ENCODE data around the gene RPL11.
A peak's percentile ranks its signal among the peaks of the same experiment; 100 is the strongest.
"Not testable (repeated sequence)": the region's sequence is repeated elsewhere in the genome, so short reads cannot be mapped to it uniquely, and the experiment has no call there.

Gene RPL11

DNA sequence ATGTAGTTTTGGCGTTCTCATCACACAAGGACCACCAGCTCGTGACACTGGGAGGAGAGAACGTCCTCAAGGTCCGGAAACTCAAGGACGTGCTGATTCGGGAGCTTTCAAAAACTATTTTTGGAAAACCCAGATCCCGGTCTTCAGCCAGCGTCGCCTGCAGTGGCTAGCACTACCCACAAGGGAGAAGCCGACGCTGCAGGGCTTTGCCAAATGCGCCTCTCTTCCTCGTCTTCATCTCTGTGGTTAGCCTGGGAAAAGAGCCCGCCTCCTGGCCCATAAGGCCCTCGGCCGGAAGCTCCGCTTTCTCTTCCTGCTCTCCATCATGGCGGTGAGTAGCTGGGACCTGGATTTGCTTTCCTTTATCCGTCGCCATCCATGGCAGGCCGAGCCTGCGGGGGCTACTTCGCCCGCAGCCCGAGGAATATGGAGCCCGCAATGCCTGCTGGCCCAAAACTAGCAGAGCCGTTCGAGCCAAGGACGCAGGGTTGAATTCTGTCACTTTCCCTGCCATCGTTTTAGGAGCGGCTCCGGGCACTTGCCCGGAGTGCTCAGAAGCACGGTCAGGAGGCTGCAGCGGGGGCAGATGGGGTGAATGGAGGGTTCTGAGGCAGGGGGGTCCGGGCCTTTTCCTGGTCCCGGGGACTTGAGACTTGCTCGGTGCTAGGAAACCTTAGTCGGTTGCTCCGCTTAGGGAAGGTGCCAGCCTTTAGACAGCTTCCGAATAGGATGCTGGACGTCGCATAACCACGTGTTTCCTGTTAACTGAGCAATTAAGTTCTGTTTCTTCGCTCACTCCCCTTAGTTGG, at the start of gene RPL11:
RPL11 (plus strand) TSS at position 308 of the 809 bp plus-strand sequence; CDS start at position 326, 18 bp downstream.
- DNase-seq (ENCODE audit: low read depth in 2 of 2) = peak; percentile 82

DNA sequence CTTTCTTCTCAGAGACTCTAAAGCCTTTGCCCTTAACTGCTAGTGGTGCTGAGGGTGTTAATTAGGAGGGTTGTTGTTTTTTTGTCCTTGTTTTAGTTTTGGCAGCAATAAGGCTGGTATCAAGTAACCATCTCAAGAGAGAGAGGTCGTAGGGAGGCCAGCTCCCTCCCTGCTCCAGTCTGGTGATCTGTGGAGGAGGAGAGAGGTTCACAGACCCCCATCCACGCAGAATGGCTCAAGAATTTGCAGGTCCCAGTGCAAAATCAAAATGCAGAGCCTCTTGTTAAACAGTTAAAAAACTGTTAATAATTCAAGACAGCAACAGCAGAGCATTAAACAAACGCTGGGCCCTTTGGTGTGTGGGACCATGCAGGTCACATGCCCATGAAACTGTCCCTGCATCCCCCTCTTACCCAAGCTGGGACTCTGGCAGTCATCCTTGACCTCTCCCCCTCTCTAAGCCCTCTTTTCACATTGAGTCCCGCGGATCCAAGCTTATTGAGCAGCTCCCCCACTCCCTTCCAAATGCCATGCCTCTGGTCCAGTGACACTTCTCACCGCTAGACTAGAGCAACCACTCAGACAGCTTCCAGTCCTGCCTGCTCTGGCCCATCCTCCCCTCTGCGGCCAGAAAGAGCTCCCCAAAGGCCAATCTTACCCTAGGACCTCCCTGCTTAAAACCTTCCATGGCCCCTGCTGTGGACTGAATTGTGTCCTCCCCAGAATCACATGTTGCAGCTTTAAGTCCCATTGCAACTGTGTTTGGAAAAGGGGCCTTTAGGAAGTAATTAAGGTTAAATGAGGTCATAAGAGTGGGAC, 47.7 kb upstream of the RPL11 start:
- DNase-seq (ENCODE audit: low read depth in 2 of 2) = no peak

DNA sequence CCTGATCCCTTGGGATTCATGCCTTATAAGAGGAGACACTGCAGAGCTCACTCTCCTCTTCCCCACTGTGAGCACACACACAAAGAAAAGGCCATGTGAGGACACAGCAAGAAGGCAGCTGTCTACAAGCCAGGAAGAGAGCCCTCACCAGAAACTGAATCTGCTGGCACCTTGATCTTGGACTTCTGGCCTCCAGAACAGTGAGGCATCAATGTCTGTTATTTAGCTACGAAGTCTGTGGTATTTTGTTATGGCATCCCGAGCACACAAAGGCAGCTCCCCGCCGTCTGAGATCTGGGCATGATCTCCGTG, 47.1 kb upstream of the RPL11 start:
- no peak for DNase-seq (ENCODE audit: low read depth in 2 of 2)

DNA sequence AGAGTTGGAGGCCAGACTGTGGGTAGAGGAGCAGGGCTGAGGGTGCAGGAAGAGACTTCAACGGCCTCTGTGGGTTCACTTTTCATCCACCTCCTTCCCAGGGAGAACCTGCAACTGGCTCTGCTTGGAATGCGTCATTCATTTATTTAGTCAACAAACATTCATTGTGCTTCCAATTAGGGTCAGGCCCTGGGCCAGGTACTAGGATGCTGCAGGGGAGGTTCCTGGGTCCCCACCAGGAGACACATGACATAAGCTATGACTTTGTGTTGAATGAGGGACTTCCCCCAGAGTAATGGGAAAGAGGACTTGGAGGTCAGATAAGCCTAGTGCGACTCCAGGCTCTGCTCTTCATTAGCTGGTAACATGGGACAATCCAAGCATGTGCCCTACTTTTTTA, 46.3 kb upstream of the RPL11 start:
- DNase-seq (ENCODE audit: low read depth in 2 of 2) = no peak

DNA sequence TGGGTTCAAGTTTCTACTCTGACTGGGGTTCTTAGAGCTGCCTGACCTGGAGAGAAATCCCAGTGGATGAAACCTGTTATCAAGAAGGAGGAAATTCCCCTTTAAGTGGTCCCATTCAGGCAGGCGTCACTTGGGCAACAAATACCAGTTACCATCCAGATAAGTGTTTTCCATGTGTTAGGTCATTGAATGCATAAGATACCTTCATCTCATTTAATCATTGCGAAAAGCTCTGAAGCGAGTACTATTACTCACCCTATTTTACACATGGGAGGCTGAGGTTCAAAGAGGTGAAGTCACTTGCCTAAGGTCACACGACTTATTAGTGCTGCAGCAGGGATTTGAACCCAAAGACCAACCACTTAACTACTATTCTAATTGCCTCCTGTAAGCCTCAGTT, 45.5 kb upstream of the RPL11 start:
- no peak for DNase-seq (ENCODE audit: low read depth in 2 of 2)

DNA sequence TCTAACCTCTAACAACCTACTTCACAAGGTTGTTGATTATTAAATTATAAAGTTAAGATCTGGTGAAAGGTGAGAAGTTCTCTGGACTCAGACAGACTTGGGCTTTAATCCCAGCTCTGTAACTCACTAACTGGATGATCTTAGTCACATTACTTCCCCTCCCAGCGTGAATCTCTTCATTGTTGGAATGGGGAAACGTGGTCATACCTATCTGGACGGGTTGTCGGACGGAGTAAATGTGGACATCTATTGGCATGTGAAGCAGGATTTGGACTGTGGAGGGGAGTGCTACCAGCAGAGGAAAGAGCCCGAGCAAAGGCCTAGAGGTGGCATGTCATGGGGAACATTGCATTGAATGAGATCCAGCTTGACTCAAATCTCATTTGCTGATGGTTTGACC, 45.1 kb upstream of the RPL11 start:
- no peak for DNase-seq (ENCODE audit: low read depth in 2 of 2)

DNA sequence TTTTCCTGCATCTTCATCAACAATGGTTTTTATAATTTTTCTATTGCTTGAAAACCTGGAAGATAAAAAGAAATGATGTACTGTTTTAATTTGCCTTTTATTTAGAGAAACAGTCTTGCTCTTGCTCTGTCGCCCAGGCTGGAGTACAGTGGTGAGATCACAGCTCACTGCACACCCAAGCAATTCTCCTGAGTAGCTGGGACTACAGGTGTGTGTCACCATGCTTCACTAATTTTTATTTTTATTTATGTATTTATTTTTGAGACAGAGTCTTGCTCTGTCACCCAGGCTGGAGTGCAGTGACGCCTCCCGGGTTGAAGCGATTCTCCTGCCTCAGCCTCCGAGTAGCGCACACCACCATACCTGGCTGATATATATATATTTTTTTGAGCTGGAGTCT, 43.0 kb upstream of the RPL11 start:
- DNase-seq (ENCODE audit: low read depth in 2 of 2) = no peak

DNA sequence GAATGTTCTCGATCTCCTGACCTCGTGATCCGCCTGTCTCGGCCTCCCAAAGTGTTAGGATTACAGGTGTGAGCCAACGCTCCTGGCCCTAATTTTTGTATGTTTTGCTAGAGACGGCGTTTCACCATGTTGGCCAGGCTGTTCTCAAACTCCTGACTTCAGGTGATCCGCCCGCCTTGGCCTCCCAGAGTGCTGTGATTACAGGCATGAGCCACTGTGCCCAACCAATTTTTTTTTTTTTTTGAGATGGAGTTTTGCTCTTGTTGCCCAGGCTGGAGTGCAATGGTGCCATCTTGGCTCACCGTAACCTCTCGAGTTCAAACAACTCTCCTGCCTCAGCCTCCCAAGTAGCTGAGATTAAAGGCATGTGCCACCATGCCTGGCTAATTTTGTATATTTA, 42.4 kb upstream of the RPL11 start:
- DNase-seq (ENCODE audit: low read depth in 2 of 2) = not testable (repeated sequence)

DNA sequence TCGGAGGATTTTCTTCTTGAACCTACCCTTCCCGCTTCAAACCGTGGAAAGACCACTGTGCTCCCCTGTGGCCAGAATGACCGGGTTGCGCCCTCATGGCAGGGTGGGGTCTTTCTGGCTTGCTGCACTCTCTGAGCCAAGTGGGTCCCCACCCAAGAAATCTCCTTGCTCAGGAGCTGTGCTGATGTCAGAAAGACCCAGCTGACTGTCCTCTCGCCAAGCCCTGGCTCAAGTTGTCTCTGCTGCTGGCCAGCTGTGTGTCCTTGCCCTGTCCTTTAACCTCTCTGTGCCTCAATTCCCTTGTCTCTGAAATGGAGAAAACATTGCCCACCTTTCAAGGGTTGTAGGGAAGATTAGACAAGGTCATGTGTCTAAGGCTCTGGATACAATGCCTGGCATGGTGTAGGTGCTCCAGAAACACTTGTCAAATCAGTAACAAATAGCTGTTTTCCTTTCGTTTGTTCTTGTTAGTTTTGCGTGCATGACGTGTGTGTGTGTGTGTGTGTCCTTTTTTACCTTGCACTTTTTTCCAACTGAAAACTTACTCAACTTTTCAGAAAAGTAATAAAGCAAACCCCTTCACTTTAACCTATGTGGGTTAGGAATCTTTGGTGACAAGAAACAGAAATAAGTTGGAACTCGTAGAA, 41.1 kb upstream of the RPL11 start:
- no peak for DNase-seq (ENCODE audit: low read depth in 2 of 2)

DNA sequence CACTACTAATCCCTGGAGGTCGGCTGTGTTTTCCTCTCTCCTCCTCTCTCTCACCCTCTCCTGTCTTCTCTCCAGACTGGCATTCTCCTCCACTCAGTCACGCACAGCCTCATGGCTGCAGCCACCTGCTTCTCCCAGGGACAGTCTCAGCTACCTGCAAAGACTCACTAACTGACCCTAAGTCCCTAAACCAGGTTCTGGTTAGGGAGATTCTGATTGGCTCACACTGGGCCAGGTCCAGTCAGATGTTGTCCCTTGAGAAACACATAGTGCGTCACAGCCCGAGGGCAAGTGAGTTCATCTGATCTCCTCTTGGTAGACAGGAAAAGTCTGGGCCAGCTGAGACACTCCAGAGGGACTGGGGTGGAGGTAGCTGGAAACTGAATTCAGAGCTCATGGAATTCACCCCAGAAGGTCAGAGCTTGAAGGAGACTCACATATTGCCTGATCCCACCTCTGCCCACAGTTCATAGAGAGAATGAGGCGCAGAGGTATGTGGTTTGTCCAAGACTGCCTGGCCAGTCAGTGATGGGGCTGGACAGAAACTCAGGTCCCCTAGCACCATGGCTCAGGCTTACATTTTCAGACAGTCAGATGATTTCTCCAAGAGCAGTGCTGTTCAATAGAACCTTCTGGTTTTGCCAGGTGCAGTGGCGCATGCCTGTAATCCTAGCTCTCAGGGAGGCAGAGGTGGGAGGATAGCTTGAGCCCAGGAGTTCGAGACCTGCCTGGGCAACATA, 40.4 kb upstream of the RPL11 start:
- DNase-seq (ENCODE audit: low read depth in 2 of 2) = no peak

DNA sequence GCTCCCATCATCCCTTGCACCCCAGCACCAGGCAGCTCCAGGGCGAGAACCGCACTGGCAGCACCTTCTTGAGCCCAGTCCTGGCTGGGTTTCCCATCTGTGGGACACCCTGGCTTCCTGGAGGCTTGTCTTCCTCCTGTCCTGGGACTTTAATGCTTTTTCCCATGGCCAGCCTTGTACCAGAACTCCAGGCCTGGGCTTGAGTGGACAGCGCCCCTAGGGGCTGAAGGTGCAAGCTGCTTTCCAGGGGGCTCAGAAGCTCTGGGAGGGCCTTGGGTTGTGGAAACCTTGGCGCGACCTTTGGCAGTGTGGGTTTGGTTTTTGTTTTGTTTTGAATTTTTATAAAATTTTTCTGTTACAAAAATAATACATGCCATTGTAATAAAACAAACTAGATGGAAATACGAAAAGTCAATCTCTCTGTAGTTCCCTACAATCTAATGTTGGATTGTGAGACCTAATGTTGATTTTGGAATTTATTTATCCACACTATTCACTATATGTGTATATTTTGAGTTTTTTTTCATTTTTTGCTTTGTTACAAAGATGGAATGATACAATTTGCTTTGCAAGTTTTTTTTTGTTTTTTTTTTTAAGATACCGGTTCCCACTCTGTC, 33.8 kb upstream of the RPL11 start:
- DNase-seq (ENCODE audit: low read depth in 2 of 2) = peak; percentile 19 to 31

DNA sequence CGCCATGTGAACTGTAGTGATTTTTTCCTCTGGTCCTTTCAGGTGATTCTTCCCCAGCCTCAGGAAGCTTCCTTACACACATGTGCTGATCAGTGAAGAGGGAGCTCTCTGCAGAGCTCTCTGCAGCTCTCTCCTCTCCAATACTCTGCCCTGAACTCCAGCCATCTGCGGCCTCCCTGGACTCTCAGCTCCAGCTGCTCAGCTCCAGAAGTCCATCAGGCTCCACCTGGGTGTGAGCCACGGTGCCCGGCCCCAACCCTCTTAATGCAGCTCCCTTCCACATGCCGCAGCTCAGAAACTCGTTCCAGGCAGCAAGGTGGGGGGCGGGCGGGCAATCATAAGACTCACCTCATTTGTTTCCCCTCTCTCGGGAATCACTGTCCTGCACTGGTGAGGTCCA, 30.9 kb upstream of the RPL11 start:
- no peak for DNase-seq (ENCODE audit: low read depth in 2 of 2)

DNA sequence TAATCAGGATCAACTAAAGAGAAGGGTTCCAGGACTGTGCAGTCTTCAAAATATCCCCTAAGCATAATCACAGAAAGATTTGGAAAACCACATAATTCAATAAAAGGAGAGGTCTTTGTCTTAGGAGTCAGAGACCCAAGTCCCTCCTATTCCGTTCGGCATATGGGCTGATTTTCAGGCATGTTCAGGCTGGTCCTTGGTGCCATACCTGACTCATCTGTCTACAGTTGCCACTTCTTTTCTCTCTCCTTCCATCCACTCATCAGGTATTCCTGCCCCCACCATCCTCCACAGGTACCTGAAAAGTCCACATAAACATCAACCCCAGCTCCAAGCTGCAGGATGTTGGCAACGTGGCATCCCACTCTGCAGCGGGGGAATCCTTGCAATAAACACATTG, 29.7 kb upstream of the RPL11 start:
- DNase-seq (ENCODE audit: low read depth in 2 of 2) = no peak

DNA sequence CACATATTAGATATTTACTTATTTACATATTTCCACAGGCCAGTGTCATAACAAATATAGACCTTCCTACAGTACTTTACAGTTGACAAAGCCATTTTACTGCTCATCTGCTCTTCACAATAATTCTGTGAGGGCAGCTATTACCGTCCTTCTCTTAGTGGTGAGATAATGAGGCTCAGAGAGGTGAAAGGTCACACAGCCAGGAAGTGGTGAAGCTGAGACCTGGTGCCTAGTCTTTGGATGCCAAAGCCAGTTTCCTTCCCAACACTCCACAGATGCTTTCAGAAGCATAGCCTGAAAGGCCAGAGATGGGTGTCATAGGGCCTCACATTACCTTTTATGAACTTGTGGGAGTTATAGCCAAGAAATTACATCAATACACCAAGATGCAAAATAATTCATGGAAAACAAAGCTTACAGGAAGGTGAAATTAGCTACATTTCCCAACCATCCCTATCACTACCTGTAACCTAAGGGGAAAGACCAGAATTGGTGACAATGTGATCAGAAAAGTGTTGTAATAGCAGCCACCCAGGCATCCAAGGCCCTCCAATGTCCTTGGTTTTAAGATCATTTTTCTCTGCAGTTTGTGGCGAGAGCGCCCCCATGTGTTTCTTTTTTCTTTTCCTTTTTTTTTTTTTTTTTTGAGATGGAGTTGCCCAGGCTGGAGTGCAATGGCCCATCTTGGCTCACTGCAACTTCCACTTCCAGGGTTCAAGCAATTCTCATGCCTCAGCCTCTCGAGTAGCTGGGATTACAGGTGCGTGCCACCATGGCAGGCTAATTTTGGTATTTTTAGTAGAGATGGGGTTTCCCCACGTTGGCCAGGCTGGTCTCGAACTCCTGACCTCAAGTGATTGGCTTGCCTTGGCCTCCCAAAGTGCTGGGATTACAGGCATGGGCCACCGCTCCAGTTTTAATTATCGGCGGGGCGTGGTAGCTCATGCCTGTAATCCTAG, 26.5 kb upstream of the RPL11 start:
- no peak for DNase-seq (ENCODE audit: low read depth in 2 of 2)

DNA sequence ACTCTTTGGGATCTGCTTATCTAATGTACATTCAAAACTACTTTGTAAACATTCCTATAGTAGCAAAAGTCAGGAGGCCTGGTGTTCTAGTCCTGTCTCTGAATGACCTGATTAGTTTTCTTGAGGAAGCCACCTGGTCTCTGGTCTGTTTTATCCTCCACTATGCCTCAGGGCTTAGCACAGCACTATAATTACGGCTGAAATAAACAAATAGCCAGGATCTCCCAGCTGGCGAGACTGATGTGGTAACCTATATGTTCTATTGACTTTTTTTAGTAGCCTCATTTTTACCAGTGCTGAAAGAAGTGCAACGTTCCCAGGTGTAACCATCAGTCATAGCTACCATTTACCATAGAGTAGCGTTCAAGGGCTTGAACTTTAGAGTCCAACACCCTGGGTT, 24.2 kb upstream of the RPL11 start:
- DNase-seq (ENCODE audit: low read depth in 2 of 2) = no peak

DNA sequence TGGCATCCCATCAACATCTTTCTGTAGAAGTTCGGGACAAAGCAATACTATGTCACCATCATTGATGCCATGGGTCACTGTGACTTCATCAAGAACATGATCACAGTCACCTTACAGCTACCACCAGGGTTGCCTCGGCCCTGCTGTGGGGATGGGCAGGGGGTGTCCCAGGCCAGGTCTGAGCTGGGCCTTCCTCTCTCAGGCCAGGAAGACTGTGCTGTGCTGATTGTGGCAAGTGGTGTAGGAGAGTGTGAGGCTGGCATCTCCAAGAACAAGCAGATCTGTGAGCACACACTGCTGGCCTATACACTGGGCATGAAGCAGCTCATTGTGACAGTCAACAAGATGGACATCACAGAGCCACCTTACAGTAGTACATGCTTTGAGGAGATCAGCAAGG, 20.9 kb upstream of the RPL11 start:
- DNase-seq (ENCODE audit: low read depth in 2 of 2) = no peak

DNA sequence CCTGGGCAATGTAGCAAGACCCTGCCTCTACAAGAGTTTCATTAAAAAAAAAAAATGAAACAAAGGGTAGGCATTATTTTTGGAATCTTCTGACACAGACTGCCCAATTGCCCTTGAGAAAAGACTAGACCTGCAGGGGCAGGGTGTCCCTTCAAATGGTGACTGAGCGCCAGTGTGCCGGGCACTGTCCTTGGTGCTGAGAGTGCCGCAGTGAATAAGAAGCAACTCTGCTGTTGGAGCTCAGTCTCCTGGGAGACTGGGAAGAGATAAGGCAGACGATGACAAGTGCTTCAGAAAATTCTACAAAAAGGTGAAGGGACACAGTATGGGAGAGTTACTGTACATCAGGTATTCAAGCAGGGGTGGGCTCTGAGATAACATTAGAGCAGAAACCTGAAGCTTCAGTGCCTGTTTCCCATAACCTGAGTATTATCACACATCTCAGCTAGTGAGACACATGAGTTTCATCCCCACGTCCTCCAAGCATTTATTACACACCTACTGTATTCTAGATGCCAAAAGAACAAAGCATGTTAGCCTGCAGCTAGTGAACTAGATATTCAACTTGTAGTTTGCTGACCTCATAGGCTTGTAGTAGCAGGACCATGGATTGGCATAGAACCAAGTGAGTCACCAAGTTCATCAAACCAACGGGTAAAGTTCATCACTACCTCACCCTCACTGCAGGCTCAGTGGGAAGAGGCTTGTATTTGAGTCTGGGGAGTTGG, 18.4 kb upstream of the RPL11 start:
- no peak for DNase-seq (ENCODE audit: low read depth in 2 of 2)

DNA sequence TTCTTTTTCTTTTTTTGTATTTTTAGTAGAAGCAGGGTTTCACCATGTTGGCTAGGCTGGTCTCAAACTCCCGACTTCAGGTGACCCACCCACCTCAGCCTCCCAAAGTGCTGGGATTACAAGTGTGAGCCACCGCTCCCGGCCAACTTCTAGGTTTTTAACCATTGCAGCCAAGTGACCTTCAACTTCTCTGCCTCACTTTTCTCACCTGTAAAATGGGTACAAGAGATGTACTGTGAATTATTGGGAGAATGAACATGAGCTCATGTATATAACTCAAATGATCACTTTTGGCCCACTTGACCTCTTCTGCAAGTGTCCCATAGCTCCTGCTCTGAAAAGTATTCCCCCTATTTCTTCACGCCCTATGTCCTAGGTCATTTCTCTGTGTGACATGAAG, 11.8 kb upstream of the RPL11 start:
- DNase-seq (ENCODE audit: low read depth in 2 of 2) = no peak

DNA sequence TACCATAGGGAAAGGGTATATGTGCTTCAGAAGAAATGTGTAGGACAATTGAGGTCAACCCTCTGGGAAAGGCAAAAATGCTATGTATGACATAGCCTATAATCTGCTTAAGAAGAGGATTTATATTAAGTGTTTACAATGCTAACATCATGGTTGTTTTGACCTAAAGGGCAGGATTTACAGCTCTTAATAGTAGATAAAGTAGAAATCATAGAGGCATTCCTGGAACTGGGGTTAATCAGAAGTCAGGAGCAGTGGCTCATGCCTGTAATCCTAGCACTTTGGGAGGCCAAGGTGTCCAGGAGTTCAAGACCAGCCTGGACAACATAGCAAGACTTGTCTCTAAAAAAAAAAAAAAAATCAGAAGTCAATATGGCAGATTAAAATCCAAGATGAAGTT, 8.7 kb upstream of the RPL11 start:
- no peak for DNase-seq (ENCODE audit: low read depth in 2 of 2)

DNA sequence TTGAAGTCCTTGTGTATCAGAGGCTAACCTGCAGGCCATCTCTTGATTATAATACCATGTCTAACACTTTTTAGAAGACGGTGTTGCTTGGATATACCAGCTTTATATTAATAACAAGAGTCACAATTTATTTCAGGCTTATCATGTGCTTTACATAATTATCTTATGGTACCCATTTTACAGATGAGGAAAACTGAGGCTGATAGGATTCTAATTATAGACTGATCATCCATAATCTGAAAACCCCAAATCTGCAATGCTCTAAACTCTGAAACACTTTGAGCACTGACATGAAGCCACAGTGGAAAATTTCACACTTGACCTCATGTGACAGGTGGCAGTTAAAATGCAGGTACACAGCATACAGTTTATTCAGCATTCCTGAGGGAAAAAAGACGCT, 7.2 kb upstream of the RPL11 start:
- no peak for DNase-seq (ENCODE audit: low read depth in 2 of 2)

Data from stimulated activated CD8-positive, alpha-beta memory T cell treated with anti-CD3 and anti-CD28 coated beads, Interleukin-15, amount 100 ng/mL, for 48 hours (primary cell).